ENCODE data around the gene RNLS.

- TF ChIP-seq CTCF (conservative IDR thresholded peaks at IDR 0.05; ENCODE audit: low read length) (no peak), EZH2phosphoT487 (IDR thresholded peaks at IDR 0.05; ENCODE audit: borderline replicate concordance, low read depth, low read length) (no peak)
Observed at GRCh38 chr10:88424881-88425280, 158.2 kb downstream of the RNLS start.

All from OCI-LY7 (cell line).